HepG2 (cell line): Measurements from ENCODE around the gene NKX2-2.

Source experiments
- ATF3 ChIP-seq: sonication (generic); formaldehyde crosslinking; IDR thresholded peaks from 2 replicates; pipeline ENCODE4 v1.4.0; 2020; ENCODE audit warnings: missing genetic modification reagents
- CBX5 ChIP-seq: sonication (generic); formaldehyde crosslinking; IDR thresholded peaks from 2 replicates; pipeline ENCODE4 v1.4.0; 2020; ENCODE audit warnings: missing genetic modification reagents, borderline replicate concordance
- ELF1 ChIP-seq: sonication (generic); formaldehyde crosslinking; IDR thresholded peaks from 2 replicates; pipeline ENCODE4 v1.4.0; 2020; ENCODE audit warnings: missing genetic modification reagents
- HDAC2 ChIP-seq: sonication (generic); formaldehyde crosslinking; IDR thresholded peaks from 2 replicates; pipeline ENCODE4 v1.4.0; 2020; ENCODE audit warnings: missing genetic modification reagents
- KAT2B ChIP-seq: fragments of 150-350 bp; IDR thresholded peaks from 2 replicates; pipeline ENCODE4 v1.6.1; 2014; ENCODE audit warnings: low read depth, low read length, borderline replicate concordance
- MYC ChIP-seq: sonication (generic); formaldehyde crosslinking; IDR thresholded peaks from 2 replicates; pipeline ENCODE4 v1.9.0; 2021; ENCODE audit warnings: missing genetic modification reagents, borderline replicate concordance
- PATZ1 ChIP-seq: sonication (generic); formaldehyde crosslinking; IDR thresholded peaks from 2 replicates; pipeline ENCODE4 v1.4.0; 2020; ENCODE audit warnings: missing genetic modification reagents
- RAD21 ChIP-seq: fragments of 450-650 bp; formaldehyde crosslinking; IDR thresholded peaks from 2 replicates; pipeline ENCODE4 v1.5.0; 2020; ENCODE audit warnings: mild to moderate bottlenecking
- SRSF4 ChIP-seq: fragments of 200-400 bp; formaldehyde crosslinking; IDR thresholded peaks from one replicate; pipeline ENCODE4 v1.6.1; 2018; ENCODE audit warnings: mild to moderate bottlenecking, low read depth, low read length, moderate library complexity; ENCODE audit not compliant: poor library complexity, severe bottlenecking
- ZBTB33 ChIP-seq: sonication (generic); formaldehyde crosslinking; IDR thresholded peaks from 2 replicates; pipeline ENCODE4 v1.4.0; 2020; ENCODE audit warnings: missing genetic modification reagents
- ZFP90 ChIP-seq: sonication (generic); formaldehyde crosslinking; IDR thresholded peaks from 2 replicates; pipeline ENCODE4 v1.8.0; 2022; ENCODE audit warnings: missing genetic modification reagents, mild to moderate bottlenecking, inconsistent platforms, borderline replicate concordance
- ZNF839 ChIP-seq: sonication (generic); formaldehyde crosslinking; IDR thresholded peaks from 2 replicates; pipeline ENCODE4 v1.4.0; 2020; ENCODE audit warnings: missing genetic modification reagents, mild to moderate bottlenecking, borderline replicate concordance

- TF ChIP-seq KAT2B (no peak), MYC (no peak), ZBTB33 (no peak), HDAC2 (CRISPR knock-in tag) (no peak), ELF1 (no peak), ZNF839 (CRISPR knock-in tag) (no peak), SRSF4 (no peak), ZFP90 (CRISPR knock-in tag) (no peak), CBX5 (CRISPR knock-in tag) (no peak), PATZ1 (CRISPR knock-in tag) (no peak), RAD21 (no peak), ATF3 (CRISPR knock-in tag) (no peak)
These were observed 3.2 kb downstream of the NKX2-2 start for GRCh38 chr20:21510414-21511384.
